ENCODE results near the gene ZNF532. TPM values are rescaled to one million over a fixed set of nuclear protein-coding genes. Genes with fewer than 3 reads are reported as not detected.
"Not testable (repeated sequence)": the region's sequence is repeated elsewhere in the genome, so short reads cannot be mapped to it uniquely, and the experiment has no call there.

The ZNF532 gene, protein sequence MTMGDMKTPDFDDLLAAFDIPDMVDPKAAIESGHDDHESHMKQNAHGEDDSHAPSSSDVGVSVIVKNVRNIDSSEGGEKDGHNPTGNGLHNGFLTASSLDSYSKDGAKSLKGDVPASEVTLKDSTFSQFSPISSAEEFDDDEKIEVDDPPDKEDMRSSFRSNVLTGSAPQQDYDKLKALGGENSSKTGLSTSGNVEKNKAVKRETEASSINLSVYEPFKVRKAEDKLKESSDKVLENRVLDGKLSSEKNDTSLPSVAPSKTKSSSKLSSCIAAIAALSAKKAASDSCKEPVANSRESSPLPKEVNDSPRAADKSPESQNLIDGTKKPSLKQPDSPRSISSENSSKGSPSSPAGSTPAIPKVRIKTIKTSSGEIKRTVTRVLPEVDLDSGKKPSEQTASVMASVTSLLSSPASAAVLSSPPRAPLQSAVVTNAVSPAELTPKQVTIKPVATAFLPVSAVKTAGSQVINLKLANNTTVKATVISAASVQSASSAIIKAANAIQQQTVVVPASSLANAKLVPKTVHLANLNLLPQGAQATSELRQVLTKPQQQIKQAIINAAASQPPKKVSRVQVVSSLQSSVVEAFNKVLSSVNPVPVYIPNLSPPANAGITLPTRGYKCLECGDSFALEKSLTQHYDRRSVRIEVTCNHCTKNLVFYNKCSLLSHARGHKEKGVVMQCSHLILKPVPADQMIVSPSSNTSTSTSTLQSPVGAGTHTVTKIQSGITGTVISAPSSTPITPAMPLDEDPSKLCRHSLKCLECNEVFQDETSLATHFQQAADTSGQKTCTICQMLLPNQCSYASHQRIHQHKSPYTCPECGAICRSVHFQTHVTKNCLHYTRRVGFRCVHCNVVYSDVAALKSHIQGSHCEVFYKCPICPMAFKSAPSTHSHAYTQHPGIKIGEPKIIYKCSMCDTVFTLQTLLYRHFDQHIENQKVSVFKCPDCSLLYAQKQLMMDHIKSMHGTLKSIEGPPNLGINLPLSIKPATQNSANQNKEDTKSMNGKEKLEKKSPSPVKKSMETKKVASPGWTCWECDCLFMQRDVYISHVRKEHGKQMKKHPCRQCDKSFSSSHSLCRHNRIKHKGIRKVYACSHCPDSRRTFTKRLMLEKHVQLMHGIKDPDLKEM (N-terminal part only)
- total RNA-seq, result 1 to 10 TPM; 7.8 to 9.2 TPM
- polyA plus RNA-seq, result 1 to 10 TPM in 1 of 2 donors, not detected in 1; 1.1 TPM

DNA sequence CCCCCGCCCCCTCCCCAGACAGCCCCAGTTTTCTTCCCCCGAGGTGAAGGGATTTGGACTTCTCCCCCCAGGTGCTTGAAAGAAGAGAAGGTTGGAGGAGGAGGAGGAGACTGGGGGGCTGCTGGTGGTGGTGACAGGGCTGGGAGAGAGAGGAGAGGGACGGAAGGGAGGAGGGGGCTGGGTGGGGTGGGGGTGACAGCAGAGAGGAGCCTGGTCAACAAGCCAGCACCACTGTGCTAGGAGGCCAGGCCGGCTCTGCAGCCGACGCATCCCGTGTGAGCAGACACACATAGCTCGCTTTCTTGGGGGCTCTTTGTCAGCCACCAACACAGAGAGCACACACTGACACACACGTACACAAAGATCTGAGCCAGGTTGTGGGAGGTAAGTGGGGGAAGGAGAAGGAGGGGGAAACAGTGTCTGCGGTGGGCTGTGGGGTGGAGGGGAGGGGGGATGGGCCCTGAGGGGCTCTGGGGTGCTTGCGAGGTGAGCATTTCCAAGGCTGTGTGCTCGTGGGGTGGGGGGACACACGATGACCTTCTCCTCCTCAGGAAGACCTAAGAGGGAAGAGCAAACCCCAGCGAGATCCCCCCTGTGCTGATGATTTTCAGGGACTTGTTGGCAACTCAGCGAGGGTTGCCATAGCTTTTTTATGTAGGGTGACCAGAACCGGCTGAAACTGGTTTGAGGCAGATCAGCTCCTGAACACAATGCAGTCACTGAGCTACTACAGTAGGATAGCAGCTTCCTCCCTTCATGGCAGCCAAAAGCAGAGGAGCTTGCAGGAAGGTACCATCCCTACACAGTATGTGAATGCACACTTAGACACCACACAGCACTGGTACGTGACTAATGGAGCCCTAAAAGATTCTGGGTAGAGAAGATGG is at the start of gene ZNF532:
ZNF532 (plus strand) TSS at position 732 of the 887 bp plus-strand sequence. CDS start 53,411 bp downstream, outside the sequence.
- H3K27me3 Mint-ChIP-seq, result peaks cover 36 to 40% of the 10 kb centered on the region in 2 donors
- intact Hi-C loops (cut with micrococcal nuclease), result no loop called here
- H3K4me3 Mint-ChIP-seq, result peak within 1 kb of the TSS; percentile 24 to 68 (median 48)
- Histone ChIP-seq H3K9me3 (ENCODE audit: control insufficient read depth in 1 of 2, low read length in 2 of 2) (no peaks in the 10 kb centered on the region), H3K27ac (ENCODE audit: low read depth, low read length) (no peak within 1 kb of the TSS), H3K36me3 (ENCODE audit: insufficient read depth, low read length) (no peaks in the 10 kb centered on the region), H3K27me3 (ENCODE audit: insufficient read depth, low read length) (peaks cover 9% of the 10 kb centered on the region), H3K4me1 (ENCODE audit: insufficient read depth, low read length) (peaks cover 8% of the 10 kb centered on the region), H3K4me3 (ENCODE audit: low read length in 2 of 2) (no peak within 1 kb of the TSS)
- CTCF ChIA-PET (ENCODE audit: partially characterized antibody), result interaction anchor here (1.0 kb wide), 1 partner anchor 20 kb away, joined by 3 read pairs; no protein-coding TSS in a partner anchor
- DNase-seq, result peak in 3 of 5 donors; percentile 4 to 47 (median 17)
- peak within 1 kb of the TSS in 3 of 7 donors; percentile 46 to 78 (median 64) for H3K27ac Mint-ChIP-seq
- POLR2A ChIA-PET (ENCODE audit: partially characterized antibody), result interaction anchor here (0.7 to 0.9 kb wide), 2 partner anchors 13 to 96 kb away, joined by 3 read pairs; no protein-coding TSS in a partner anchor
- H3K36me3 Mint-ChIP-seq, result peaks cover 4 to 9% of the 10 kb centered on the region in 2 donors
- peaks cover 0 to 5% (median under 1%) of the 10 kb centered on the region in 8 donors for H3K9me3 Mint-ChIP-seq
- peaks cover 9 to 34% (median 13%) of the 10 kb centered on the region in 4 donors for H3K4me1 Mint-ChIP-seq

DNA sequence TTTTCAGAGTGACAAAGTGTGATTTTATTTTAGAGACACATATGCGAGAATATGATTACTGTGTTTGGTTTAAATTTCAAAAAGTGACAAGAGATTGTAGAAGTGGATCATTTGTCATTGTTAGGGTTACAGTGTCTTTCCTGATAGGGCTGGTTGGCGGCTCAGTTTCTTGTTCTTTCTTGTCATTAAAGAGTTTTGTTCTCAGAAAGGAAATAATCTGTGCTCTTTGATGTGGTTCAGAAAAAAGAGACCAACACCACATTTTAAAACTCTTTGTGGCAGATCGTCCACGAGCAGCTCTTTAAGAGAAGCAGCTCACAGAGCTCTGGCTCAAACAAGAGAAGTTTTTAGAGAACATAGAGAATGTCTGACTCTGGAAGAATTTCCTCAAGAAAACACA is 45.6 kb upstream of the ZNF532 start:
- intact Hi-C loops (cut with micrococcal nuclease), result no loop called here
- Histone ChIP-seq H3K4me1 (ENCODE audit: insufficient read depth, low read length) (peaks cover 14% of the 10 kb centered on the region), H3K36me3 (ENCODE audit: insufficient read depth, low read length) (no peaks in the 10 kb centered on the region), H3K27ac (ENCODE audit: low read depth, low read length) (no peak overlapping the region), H3K9me3 (ENCODE audit: control insufficient read depth in 1 of 2, low read length in 2 of 2) (no peaks in the 10 kb centered on the region), H3K4me3 (ENCODE audit: low read length in 2 of 2) (no peak overlapping the region), H3K27me3 (ENCODE audit: insufficient read depth, low read length) (peaks cover 10% of the 10 kb centered on the region)
- peaks cover 0 to 3% (median 0%) of the 10 kb centered on the region in 8 donors for H3K9me3 Mint-ChIP-seq
- no peaks in the 10 kb centered on the region for H3K36me3 Mint-ChIP-seq
- DNase-seq, result peak; percentile 53 to 77 (median 74)
- H3K27me3 Mint-ChIP-seq, result peaks cover 33 to 44% of the 10 kb centered on the region in 2 donors
- peaks cover 11 to 19% (median 13%) of the 10 kb centered on the region in 4 donors for H3K4me1 Mint-ChIP-seq
- ChIA-PET POLR2A (ENCODE audit: partially characterized antibody) (no interaction called here), CTCF (ENCODE audit: partially characterized antibody) (no interaction called here)
- peak overlapping the region in 3 of 7 donors; percentile 49 to 69 (median 63) for H3K27ac Mint-ChIP-seq
- H3K4me3 Mint-ChIP-seq, result peak overlapping the region in 6 of 8 donors; percentile 4 to 83 (median 21)

GRCh38 chr18:58820251-58820650 is 44.4 kb upstream of the ZNF532 start:
- H3K9me3 Mint-ChIP-seq, result peaks cover 0 to 3% (median 0%) of the 10 kb centered on the region in 8 donors
- H3K36me3 Mint-ChIP-seq, result no peaks in the 10 kb centered on the region
- Histone ChIP-seq H3K27me3 (ENCODE audit: insufficient read depth, low read length) (peaks cover 13% of the 10 kb centered on the region), H3K4me1 (ENCODE audit: insufficient read depth, low read length) (peaks cover 14% of the 10 kb centered on the region), H3K4me3 (ENCODE audit: low read length in 2 of 2) (no peak overlapping the region), H3K36me3 (ENCODE audit: insufficient read depth, low read length) (no peaks in the 10 kb centered on the region), H3K9me3 (ENCODE audit: control insufficient read depth in 1 of 2, low read length in 2 of 2) (no peaks in the 10 kb centered on the region), H3K27ac (ENCODE audit: low read depth, low read length) (no peak overlapping the region)
- no peak overlapping the region for H3K4me3 Mint-ChIP-seq
- intact Hi-C loops (cut with micrococcal nuclease), result no loop called here
- no peak overlapping the region for H3K27ac Mint-ChIP-seq
- DNase-seq, result no peak
- H3K27me3 Mint-ChIP-seq, result peaks cover 33 to 43% of the 10 kb centered on the region in 2 donors
- ChIA-PET POLR2A (ENCODE audit: partially characterized antibody) (no interaction called here), CTCF (ENCODE audit: partially characterized antibody) (no interaction called here)
- H3K4me1 Mint-ChIP-seq, result peaks cover 13 to 22% (median 14%) of the 10 kb centered on the region in 4 donors

- no peak overlapping the region for H3K27ac ChIP-seq (ENCODE audit: low read depth, low read length)
- Mint-ChIP-seq H3K9me3 (peaks cover 0 to 3% (median 0%) of the 10 kb centered on the region in 8 donors), H3K27me3 (peaks cover 40% of the 10 kb centered on the region in 2 donors), H3K36me3 (no peaks in the 10 kb centered on the region), H3K27ac (no peak overlapping the region), H3K4me3 (no peak overlapping the region), H3K4me1 (peaks cover 13 to 22% (median 14%) of the 10 kb centered on the region in 4 donors)
- H3K9me3 ChIP-seq (ENCODE audit: control insufficient read depth in 1 of 2, low read length in 2 of 2), result no peaks in the 10 kb centered on the region
- H3K36me3 ChIP-seq (ENCODE audit: insufficient read depth, low read length), result no peaks in the 10 kb centered on the region
- H3K27me3 ChIP-seq (ENCODE audit: insufficient read depth, low read length), result peaks cover 9% of the 10 kb centered on the region
- intact Hi-C loops (cut with micrococcal nuclease), result no loop called here
- CTCF ChIA-PET (ENCODE audit: partially characterized antibody), result no interaction called here
- no peak overlapping the region for H3K4me3 ChIP-seq (ENCODE audit: low read length in 2 of 2)
- POLR2A ChIA-PET (ENCODE audit: partially characterized antibody), result no interaction called here
- no peak for DNase-seq
- peaks cover 14% of the 10 kb centered on the region for H3K4me1 ChIP-seq (ENCODE audit: insufficient read depth, low read length)
These were observed 41.7 kb upstream of the ZNF532 start for GRCh38 chr18:58822944-58823343.

- Histone ChIP-seq H3K4me1 (ENCODE audit: insufficient read depth, low read length) (peaks cover 14% of the 10 kb centered on the region), H3K9me3 (ENCODE audit: control insufficient read depth in 1 of 2, low read length in 2 of 2) (no peaks in the 10 kb centered on the region), H3K27me3 (ENCODE audit: insufficient read depth, low read length) (peaks cover 7% of the 10 kb centered on the region), H3K36me3 (ENCODE audit: insufficient read depth, low read length) (no peaks in the 10 kb centered on the region), H3K27ac (ENCODE audit: low read depth, low read length) (no peak overlapping the region), H3K4me3 (ENCODE audit: low read length in 2 of 2) (no peak overlapping the region)
- CTCF ChIA-PET (ENCODE audit: partially characterized antibody), result no interaction called here
- intact Hi-C loops (cut with micrococcal nuclease), result no loop called here
- DNase-seq, result no peak
- Mint-ChIP-seq H3K4me1 (peaks cover 13 to 22% (median 14%) of the 10 kb centered on the region in 4 donors), H3K9me3 (peaks cover 0 to 3% (median 0%) of the 10 kb centered on the region in 8 donors), H3K27me3 (peaks cover 39 to 43% of the 10 kb centered on the region in 2 donors), H3K4me3 (no peak overlapping the region), H3K27ac (no peak overlapping the region), H3K36me3 (no peaks in the 10 kb centered on the region)
- POLR2A ChIA-PET (ENCODE audit: partially characterized antibody), result no interaction called here
These were observed 41.3 kb upstream of the ZNF532 start for GRCh38 chr18:58823412-58823811.

- H3K27ac ChIP-seq (ENCODE audit: low read depth, low read length); H3K4me1 Mint-ChIP-seq; H3K36me3 ChIP-seq (ENCODE audit: insufficient read depth, low read length); H3K4me3 ChIP-seq (ENCODE audit: low read length in 2 of 2); H3K4me1 ChIP-seq (ENCODE audit: insufficient read depth, low read length); H3K9me3 ChIP-seq (ENCODE audit: control insufficient read depth in 1 of 2, low read length in 2 of 2); H3K27ac Mint-ChIP-seq; CTCF ChIA-PET (ENCODE audit: partially characterized antibody); POLR2A ChIA-PET (ENCODE audit: partially characterized antibody); H3K9me3 Mint-ChIP-seq; H3K27me3 ChIP-seq (ENCODE audit: insufficient read depth, low read length); intact Hi-C loops (cut with micrococcal nuclease); H3K4me3 Mint-ChIP-seq; DNase-seq; H3K36me3 Mint-ChIP-seq: not testable (repeated sequence)
- H3K27me3 Mint-ChIP-seq, result peaks cover 30 to 43% of the 10 kb centered on the region in 2 donors
These were observed 37.8 kb upstream of the ZNF532 start for GRCh38 chr18:58826926-58827325.

All from CD4-positive, alpha-beta memory T cell (primary cell).